H1 (cell line): Measurements from ENCODE around the gene ADGB. TPM values are rescaled to one million over a fixed set of nuclear protein-coding genes. Genes with fewer than 3 reads are reported as not detected.

ENCODE experiments used
- CTCF ChIA-PET: fragments of 300-600 bp; sonication (Branson Sonifier 250); formaldehyde crosslinking; loops from one replicate; lab custom pipeline; 2021; ENCODE audit not compliant: partially characterized antibody; lab: Charles Lee
- POLR2A ChIA-PET: fragments of 300-600 bp; sonication (Branson Sonifier 250); formaldehyde crosslinking; loops from one replicate; lab custom pipeline; 2021; ENCODE audit warnings: inconsistent platforms; ENCODE audit not compliant: partially characterized antibody; lab: Charles Lee
- DNase-seq, 2 experiments: peaks; one replicate each; pipeline versions ENCODE4 v3.0.0 to v3.0.0-alpha.2; 2010 to 2022; ENCODE audit warnings: low spot score in 2 of 2, low read depth in 1 of 2, mixed read lengths in 1 of 2
- FAIRE-seq: peaks from 2 replicates; lab custom pipeline; 2011; peaks lifted over from hg19 to GRCh38; lab: Jason Lieb, UNC
- H2AFZ ChIP-seq: 2 replicates; pipeline ENCODE4 v1.8.1; 2012; ENCODE audit warnings: low read length, inconsistent platforms
- H2AK5ac ChIP-seq: 2 replicates; pipeline ENCODE4 v1.6.1; 2013; ENCODE audit warnings: low read depth, low read length
- H2BK120ac ChIP-seq: replicated peaks from 2 replicates; pipeline ENCODE3; 2013; ENCODE audit warnings: low read depth, low read length, inconsistent platforms
- H2BK12ac ChIP-seq: 2 replicates; pipeline ENCODE4 v1.6.1; 2013; ENCODE audit warnings: low read depth, low read length
- H2BK15ac ChIP-seq: 2 replicates; pipeline ENCODE4 v1.6.1; 2013; ENCODE audit warnings: low read length
- H2BK20ac ChIP-seq: 2 replicates; pipeline ENCODE4 v1.6.1; 2013; ENCODE audit warnings: low read length
- H2BK5ac ChIP-seq: 2 replicates; pipeline ENCODE4 v1.6.1; 2013; ENCODE audit warnings: low read depth, low read length
- H3K14ac ChIP-seq: 2 replicates; pipeline ENCODE4 v1.6.1; 2013; ENCODE audit warnings: inconsistent platforms; ENCODE audit not compliant: insufficient read length
- H3K18ac ChIP-seq: 2 replicates; pipeline ENCODE4 v1.6.1; 2013; ENCODE audit warnings: low read length; ENCODE audit errors: extremely low read depth
- H3K23ac ChIP-seq: 2 replicates; pipeline ENCODE4 v1.6.1; 2013; ENCODE audit warnings: inconsistent platforms; ENCODE audit not compliant: insufficient read length
- H3K23me2 ChIP-seq: 2 replicates; pipeline ENCODE4 v1.6.1; 2013; ENCODE audit warnings: low read depth, low read length
- H3K27ac ChIP-seq: 2 replicates; pipeline ENCODE4 v1.6.1; 2011; ENCODE audit warnings: low read depth, low read length, inconsistent platforms
- H3K27me3 ChIP-seq, 4 experiments: replicated peaks in 1 of 4; 1 replicate in 1 of 4; 2 replicates in 3 of 4; pipeline versions ENCODE4 v1.6.1 to v1.8.1; 2011 to 2013; ENCODE audit warnings: low read length in 3 of 4, mild to moderate bottlenecking in 3 of 4, inconsistent platforms in 2 of 4, mixed read lengths in 2 of 4, moderate library complexity in 1 of 4; ENCODE audit not compliant: control insufficient read depth in 3 of 4, insufficient read depth in 3 of 4; ENCODE audit errors: extremely low read depth in 1 of 4
- H3K36me3 ChIP-seq, 4 experiments: 2 replicates each; pipeline versions ENCODE4 v1.6.1 to v1.8.1; 2011 to 2013; ENCODE audit warnings: mild to moderate bottlenecking in 4 of 4, low read length in 3 of 4, moderate library complexity in 2 of 4, control low read depth in 1 of 4, inconsistent platforms in 1 of 4; ENCODE audit not compliant: insufficient read depth in 4 of 4, control insufficient read depth in 2 of 4
- H3K4ac ChIP-seq: replicated peaks from 2 replicates; pipeline ENCODE3; 2013; ENCODE audit warnings: low read length, low read depth, mixed read lengths, inconsistent platforms; ENCODE audit not compliant: insufficient read length
- H3K4me1 ChIP-seq, 4 experiments: replicated peaks in 1 of 4; 1 replicate in 1 of 4; 2 replicates in 3 of 4; pipeline versions ENCODE4 v1.6.1 to v1.8.1; 2011 to 2013; ENCODE audit warnings: low read length in 3 of 4, inconsistent platforms in 2 of 4, mixed read lengths in 1 of 4; ENCODE audit not compliant: insufficient read depth in 4 of 4, control insufficient read depth in 3 of 4
- H3K4me2 ChIP-seq, 2 experiments: 2 replicates each; pipeline versions ENCODE4 v1.6.1 to v1.8.1; 2011 to 2013; ENCODE audit warnings: low read depth in 2 of 2, low read length in 2 of 2, control low read depth in 1 of 2, inconsistent platforms in 1 of 2, mild to moderate bottlenecking in 1 of 2; ENCODE audit not compliant: insufficient read depth in 1 of 2
- H3K4me3 ChIP-seq, 4 experiments: fragments of 200-600, 300-600 bp in 1 of 4; sonication (generic), shearing (Covaris generic), sonication (Bioruptor Twin) in 1 of 4; 2 replicates each; pipeline versions ENCODE4 v1.5.1 to v1.8.1; 2011 to 2016; ENCODE audit warnings: low read length in 4 of 4, low read depth in 3 of 4, control low read depth in 2 of 4, inconsistent platforms in 2 of 4, mild to moderate bottlenecking in 2 of 4, mixed read lengths in 1 of 4, moderate library complexity in 1 of 4; ENCODE audit not compliant: insufficient read depth in 2 of 4; ENCODE audit errors: extremely low read depth in 1 of 4
- H3K56ac ChIP-seq: replicated peaks from 2 replicates; pipeline ENCODE3; 2013; ENCODE audit warnings: low read depth, mild to moderate bottlenecking, mixed read lengths, low read length, inconsistent platforms; ENCODE audit not compliant: insufficient read length
- H3K79me1 ChIP-seq: 2 replicates; pipeline ENCODE4 v1.6.1; 2013; ENCODE audit warnings: low read depth, low read length, control low read depth
- H3K79me2 ChIP-seq, 2 experiments: 2 replicates each; pipeline versions ENCODE4 v1.6.1 to v1.8.1; 2012 to 2013; ENCODE audit warnings: low read length in 2 of 2, mild to moderate bottlenecking in 2 of 2, inconsistent platforms in 1 of 2; ENCODE audit not compliant: insufficient read depth in 2 of 2, control insufficient read depth in 1 of 2
- H3K9ac ChIP-seq, 4 experiments: replicated peaks in 1 of 4; 1 replicate in 1 of 4; 2 replicates in 3 of 4; pipeline versions ENCODE4 v1.6.1 to v1.8.1; 2011 to 2013; ENCODE audit warnings: low read depth in 3 of 4, low read length in 3 of 4, control low read depth in 2 of 4, mild to moderate bottlenecking in 2 of 4, moderate library complexity in 2 of 4, inconsistent platforms in 1 of 4; ENCODE audit errors: extremely low read depth in 1 of 4
- H3K9me3 ChIP-seq, 2 experiments: 2 replicates each; pipeline versions ENCODE4 v1.6.1 to v1.8.1; 2012 to 2013; ENCODE audit warnings: mild to moderate bottlenecking in 2 of 2, moderate library complexity in 2 of 2, control low read depth in 1 of 2, inconsistent platforms in 1 of 2, low read depth in 1 of 2, low read length in 1 of 2, mixed read lengths in 1 of 2; ENCODE audit not compliant: insufficient read depth in 2 of 2
- H4K20me1 ChIP-seq, 2 experiments: replicated peaks in 1 of 2; 2 replicates each; pipeline versions ENCODE3 to v1.8.1; 2011 to 2013; ENCODE audit warnings: inconsistent platforms in 2 of 2, low read length in 2 of 2, mild to moderate bottlenecking in 1 of 2; ENCODE audit not compliant: insufficient read depth in 2 of 2, control insufficient read depth in 1 of 2
- H4K5ac ChIP-seq: 2 replicates; pipeline ENCODE4 v1.6.1; 2013; ENCODE audit warnings: low read length, low read depth, mixed read lengths, inconsistent platforms; ENCODE audit not compliant: insufficient read length
- H4K8ac ChIP-seq: 2 replicates; pipeline ENCODE4 v1.8.0; 2013; ENCODE audit warnings: mild to moderate bottlenecking, moderate library complexity, low read length, inconsistent platforms; ENCODE audit not compliant: insufficient read depth; ENCODE audit errors: extremely low read depth
- H4K91ac ChIP-seq: replicated peaks from 2 replicates; pipeline ENCODE3; 2013; ENCODE audit warnings: low read length, mixed read lengths, inconsistent platforms; ENCODE audit not compliant: insufficient read length
- CBX8 ChIP-seq: fragments of 300-800, 300-1000 bp; sonication (generic); IDR thresholded peaks from 2 replicates; pipeline ENCODE4 v1.7.1; 2016; ENCODE audit warnings: low read depth, low read length, borderline replicate concordance
- CTCF ChIP-seq, 3 experiments: IDR thresholded peaks; 1 replicate in 2 of 3; 2 replicates in 1 of 3; pipeline versions ENCODE4 v1.5.1 to v1.6.1; 2011; ENCODE audit warnings: low read length in 3 of 3, mild to moderate bottlenecking in 3 of 3, inconsistent platforms in 2 of 3, low read depth in 1 of 3, moderate library complexity in 1 of 3; ENCODE audit not compliant: insufficient read depth in 1 of 3; ENCODE audit errors: control extremely low read depth in 1 of 3
- JUN ChIP-seq: IDR thresholded peaks from 2 replicates; pipeline ENCODE4 v1.6.1; 2011; ENCODE audit warnings: low read depth, mild to moderate bottlenecking, improper control_type of control experiment, low read length
- JUND ChIP-seq: IDR thresholded peaks from 2 replicates; pipeline ENCODE4 v1.6.1; 2011; ENCODE audit warnings: mild to moderate bottlenecking, improper control_type of control experiment, low read length
- POLR2AphosphoS5 ChIP-seq: IDR thresholded peaks from 2 replicates; pipeline ENCODE4 v1.6.1; 2011; ENCODE audit warnings: low read depth, low read length
- RBBP5 ChIP-seq: IDR thresholded peaks from 2 replicates; pipeline ENCODE4 v1.7.1; 2012; ENCODE audit warnings: low read depth, mild to moderate bottlenecking, inconsistent platforms, low read length, moderate library complexity, borderline replicate concordance
- RXRA ChIP-seq: IDR thresholded peaks from 2 replicates; pipeline ENCODE4 v1.6.1; 2011; ENCODE audit warnings: low read depth, mild to moderate bottlenecking, low read length, moderate library complexity; ENCODE audit not compliant: insufficient read depth
- SIN3A ChIP-seq, 2 experiments: IDR thresholded peaks in 1 of 2; conservative IDR thresholded peaks in 1 of 2; 2 replicates each; pipeline ENCODE4 v1.6.1; 2011 to 2012; ENCODE audit warnings: low read length in 2 of 2, improper control_type of control experiment in 1 of 2, low read depth in 1 of 2, mild to moderate bottlenecking in 1 of 2
- SIRT6 ChIP-seq: IDR thresholded peaks from one replicate; pipeline ENCODE4 v1.7.1; 2012; ENCODE audit warnings: low read length, inconsistent platforms
- SIX5 ChIP-seq: IDR thresholded peaks from 2 replicates; pipeline ENCODE4 v1.6.1; 2011; ENCODE audit warnings: mild to moderate bottlenecking, low read depth, low read length
- SRF ChIP-seq: IDR thresholded peaks from 2 replicates; pipeline ENCODE4 v1.6.1; 2011; ENCODE audit warnings: mild to moderate bottlenecking, low read depth, low read length, moderate library complexity
- WGBS, 2 experiments: shearing (Covaris generic) in 1 of 2; methylation state at CpG; one replicate each; pipeline versions ENCODE4 v1.1.6 to v1.1.7; 2013 to 2015; ENCODE audit warnings: low lambda C conversion rate in 2 of 2, mixed read lengths in 2 of 2, inconsistent platforms in 1 of 2, low coverage in 1 of 2, missing lambda C conversion rate in 1 of 2; ENCODE audit not compliant: insufficient replicate concordance in 2 of 2, insufficient coverage in 1 of 2, insufficient read length in 1 of 2; ENCODE audit errors: extremely low coverage in 1 of 2, missing lambda C conversion rate in 1 of 2; 5-methylcytosine and 5-hydroxymethylcytosine counted together
- polyA plus RNA-seq, 7 experiments: library from polyadenylated mRNA; depleted of rRNA in 3 of 7; stranded (reverse) in 5 of 7; unstranded in 2 of 7; fragments of >200 nt in 5 of 7; fragments of 200-250 nt in 2 of 7; gene quantifications; 1 replicate in 5 of 7; 2 replicates in 1 of 7; 4 replicates in 1 of 7; pipeline versions ENCODE4 v1.2.1 to v1.2.3, GENCODE V29; 2011 to 2013; ENCODE audit warnings: missing spikeins in 2 of 7, mixed read lengths in 2 of 7
- total RNA-seq: library from RNA; stranded (reverse); fragmentation: NEBNext Ultra II Directional; extraction: Animal tissue kit (Norgen Biotek cat#: 25700); gene quantifications from 2 replicates; pipeline ENCODE4 v1.2.1, GENCODE V29; 2021

Gene ADGB
- total and polyA plus RNA-seq, 2 of the 8 experiments (the other 6 are each of a cell fraction or from before 2014, with no cell fraction given), result not detected

DNA sequence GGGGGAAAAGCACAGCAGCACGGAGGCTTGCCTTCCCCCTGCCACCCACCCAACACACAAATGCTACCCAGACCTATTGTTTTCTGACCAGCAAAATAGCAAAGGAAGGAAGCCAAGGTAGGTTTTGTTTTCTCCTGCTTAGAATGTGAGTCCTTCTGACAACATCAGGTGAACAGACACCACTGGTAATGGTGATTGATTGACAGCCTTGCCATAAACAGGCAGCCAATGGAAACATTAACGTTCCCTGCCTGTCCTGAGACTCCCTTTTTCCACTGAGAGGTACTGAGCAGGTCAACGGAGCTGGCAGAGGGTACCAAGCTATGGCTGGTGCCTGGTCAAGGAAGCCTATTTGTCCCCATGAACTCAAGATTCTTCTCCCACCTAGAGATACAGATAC lies 234.4 kb downstream of the ADGB start:
- Histone ChIP-seq H3K27ac (no peak overlapping the region), H3K4me1 (peaks cover 0 to 10% (median 4%) of the 10 kb centered on the region in 4 experiments; a peak in 3 of 7 replicates), H3K56ac (no peak overlapping the region), H3K18ac (peak overlapping the region; percentile 25; the same call in 1 of the 2 replicates), H3K79me1 (no peaks in the 10 kb centered on the region), H3K4me3 (no peak overlapping the region), H3K9ac (no peak overlapping the region), H2BK20ac (0 out of 2 replicates have a peak overlapping the region, but pooled peaks have one; percentile 83), H2AFZ (0 out of 2 replicates have a peak overlapping the region, but pooled peaks have one; percentile 49), H2BK12ac (peak overlapping the region; percentile 77; the same call in 1 of the 2 replicates), H4K91ac (no peak overlapping the region), H3K36me3 (no peaks in the 10 kb centered on the region), H3K4ac (peak overlapping the region; percentile 32), H3K79me2 (no peaks in the 10 kb centered on the region), H2BK15ac (no peak overlapping the region), H3K9me3 (no peaks in the 10 kb centered on the region), H4K5ac (no peak overlapping the region), H2BK120ac (no peak overlapping the region), H2BK5ac (no peak overlapping the region), H3K14ac (no peak overlapping the region), H3K27me3 (no peaks in the 10 kb centered on the region), H4K20me1 (no peaks in the 10 kb centered on the region), H3K4me2 (no peak overlapping the region), H3K23ac (no peak overlapping the region), H3K23me2 (no peaks in the 10 kb centered on the region), H2AK5ac (no peak overlapping the region), H4K8ac (no peak overlapping the region)
- ChIA-PET POLR2A (no interaction called here), CTCF (no interaction called here)
- 94% methylated on average over 3 of the region's 3 CpGs; no CpG with 5 or more reads in 1 of the 2 experiments for WGBS, 2 experiments
- FAIRE-seq, result no peak
- no peak for DNase-seq
- TF ChIP-seq SIRT6 (no peak), SRF (no peak), POLR2AphosphoS5 (no peak), JUN (no peak), JUND (no peak), SIX5 (no peak), CTCF (IDR thresholded peaks at IDR 0.05; ENCODE audit: control extremely low read depth in 1 of 3, insufficient read depth in 1 of 3, low read depth in 1 of 3, low read length in 3 of 3) (no peak), RBBP5 (no peak), RXRA (no peak), SIN3A (conservative IDR thresholded peaks at IDR 0.05 in 1 of 2, IDR thresholded peaks at IDR 0.05 in 1 of 2; ENCODE audit: low read depth in 1 of 2, low read length in 2 of 2) (no peak), CBX8 (no peak)
